Measurements from ENCODE around the gene GMEB2.
A peak's percentile ranks its signal among the peaks of the same experiment; 100 is the strongest.
"Not testable (repeated sequence)": the region's sequence is repeated elsewhere in the genome, so short reads cannot be mapped to it uniquely, and the experiment has no call there.

Gene GMEB2

DNA sequence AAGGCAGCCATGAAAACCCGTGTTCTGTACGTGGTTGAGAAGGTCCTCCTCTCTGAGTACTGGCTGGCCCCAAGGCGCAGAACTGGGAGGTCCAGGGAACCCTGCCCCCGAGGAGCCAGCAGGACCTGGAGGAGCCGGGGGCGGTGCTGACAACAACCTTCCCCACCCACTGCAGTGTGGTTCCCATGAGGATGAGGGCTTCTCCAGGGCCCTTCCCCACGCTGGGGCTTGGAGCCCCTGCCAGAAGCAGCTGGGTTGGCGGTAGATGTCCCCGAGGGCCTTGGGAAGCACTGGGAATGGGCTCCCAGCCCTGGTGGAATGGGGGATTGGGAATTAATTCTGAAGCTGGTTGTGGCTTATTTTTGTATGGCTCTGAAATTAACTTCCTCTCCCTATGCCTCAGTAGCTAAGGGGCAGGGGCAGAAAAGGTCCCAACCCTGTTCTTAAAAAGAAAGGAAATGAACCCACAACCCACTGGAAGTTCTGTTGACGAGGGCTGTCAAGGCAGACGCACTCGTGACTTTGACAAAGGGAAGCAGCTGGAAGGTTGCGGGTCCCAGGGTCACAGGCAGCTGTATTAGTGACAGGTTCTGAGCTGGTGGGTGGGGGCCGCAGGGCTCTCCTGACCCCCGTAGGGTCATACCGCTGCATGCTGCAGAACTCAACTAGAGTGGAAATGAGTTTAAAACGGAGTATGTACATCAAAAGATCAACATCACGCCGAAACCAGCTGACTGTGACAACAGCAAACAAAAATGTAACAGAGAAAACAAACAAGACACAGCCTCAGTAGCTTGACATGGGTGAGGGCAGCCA lies 38.9 kb downstream of the GMEB2 start:
- DNase-seq, result no peak

DNA sequence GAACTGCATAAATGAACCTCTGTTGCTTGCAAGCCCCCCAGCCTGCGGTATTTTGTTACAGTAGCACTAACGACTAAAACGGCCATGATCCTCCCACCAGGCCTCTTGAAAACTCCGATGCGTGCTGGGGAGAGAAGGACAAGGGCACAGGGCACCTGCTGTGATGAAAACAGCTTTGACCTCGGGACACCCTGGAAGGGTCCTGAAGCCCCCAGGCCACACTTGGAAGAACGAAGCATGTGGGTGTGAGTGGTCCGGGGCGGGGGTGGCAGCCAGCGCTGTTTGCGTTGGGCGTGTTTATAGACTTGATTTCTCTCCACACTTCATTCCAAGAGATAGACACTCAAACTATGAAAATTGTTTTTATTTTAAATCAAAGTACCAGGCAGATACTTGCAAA lies 39.6 kb downstream of the GMEB2 start:
- DNase-seq, result no peak

DNA sequence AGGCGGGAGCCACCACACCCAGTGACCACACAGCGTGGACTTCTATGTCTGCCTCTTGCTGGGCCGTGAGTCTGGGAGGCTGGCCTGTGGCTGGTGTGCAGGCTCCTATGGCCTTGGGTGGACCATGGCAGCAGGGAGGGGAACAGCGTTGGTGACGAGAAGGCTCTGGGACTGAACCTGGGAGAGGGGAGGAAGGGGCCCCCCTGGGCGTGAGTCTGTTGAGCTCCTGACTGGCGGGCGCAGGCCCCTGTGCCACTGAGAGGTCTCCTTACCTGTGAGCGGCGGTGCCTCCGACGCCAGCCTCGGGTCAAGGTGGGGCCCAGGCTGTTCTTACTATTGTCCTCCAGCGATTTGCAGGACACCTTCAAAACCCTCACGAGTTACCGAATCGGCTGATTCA lies 40.1 kb downstream of the GMEB2 start:
- DNase-seq, result no peak

DNA sequence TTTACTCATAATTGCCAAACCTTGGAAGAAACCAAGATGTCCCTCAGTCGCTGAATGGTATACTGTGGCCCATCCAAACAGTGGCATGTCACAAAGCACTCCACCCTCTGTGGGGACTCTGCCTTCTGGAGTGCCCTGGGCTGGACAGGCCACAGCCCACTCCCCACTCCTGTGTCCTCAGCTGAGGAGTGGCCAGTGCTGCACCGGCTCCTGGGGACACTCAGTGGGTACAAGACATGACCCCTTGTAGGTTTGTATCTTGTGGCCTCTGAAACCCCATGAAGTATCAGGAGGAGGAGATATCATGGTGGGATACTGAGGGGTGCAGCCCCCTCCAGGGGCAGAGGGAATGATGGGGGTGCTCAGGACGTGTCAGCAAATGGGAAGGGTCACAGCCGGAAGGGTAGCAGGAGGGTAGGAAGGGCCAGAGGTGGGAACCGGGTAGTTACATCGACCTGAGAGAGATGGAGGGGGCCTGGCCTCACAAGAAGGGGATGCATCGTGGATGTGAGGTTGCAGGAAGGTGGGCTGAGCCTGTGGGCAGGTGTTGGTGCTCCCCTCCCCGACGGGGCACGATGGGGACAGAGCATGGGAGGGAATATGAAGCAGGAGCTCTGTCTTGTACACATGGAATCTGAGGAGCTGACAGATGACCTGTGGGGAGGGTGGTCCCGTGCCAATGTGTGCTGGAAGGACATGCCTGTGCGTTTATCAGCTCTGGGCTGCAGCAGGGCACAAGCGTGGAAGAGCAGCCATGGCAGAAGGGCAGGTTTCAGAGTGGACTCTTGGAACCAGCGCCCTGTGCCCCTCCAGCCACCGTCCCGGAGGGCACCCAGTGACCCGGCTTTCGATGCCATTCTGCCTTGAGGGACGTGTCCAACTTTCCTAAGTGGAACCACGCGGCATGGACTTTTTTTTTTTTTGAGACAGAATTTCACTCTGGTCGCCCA lies 41.0 kb downstream of the GMEB2 start:
- no peak for DNase-seq

DNA sequence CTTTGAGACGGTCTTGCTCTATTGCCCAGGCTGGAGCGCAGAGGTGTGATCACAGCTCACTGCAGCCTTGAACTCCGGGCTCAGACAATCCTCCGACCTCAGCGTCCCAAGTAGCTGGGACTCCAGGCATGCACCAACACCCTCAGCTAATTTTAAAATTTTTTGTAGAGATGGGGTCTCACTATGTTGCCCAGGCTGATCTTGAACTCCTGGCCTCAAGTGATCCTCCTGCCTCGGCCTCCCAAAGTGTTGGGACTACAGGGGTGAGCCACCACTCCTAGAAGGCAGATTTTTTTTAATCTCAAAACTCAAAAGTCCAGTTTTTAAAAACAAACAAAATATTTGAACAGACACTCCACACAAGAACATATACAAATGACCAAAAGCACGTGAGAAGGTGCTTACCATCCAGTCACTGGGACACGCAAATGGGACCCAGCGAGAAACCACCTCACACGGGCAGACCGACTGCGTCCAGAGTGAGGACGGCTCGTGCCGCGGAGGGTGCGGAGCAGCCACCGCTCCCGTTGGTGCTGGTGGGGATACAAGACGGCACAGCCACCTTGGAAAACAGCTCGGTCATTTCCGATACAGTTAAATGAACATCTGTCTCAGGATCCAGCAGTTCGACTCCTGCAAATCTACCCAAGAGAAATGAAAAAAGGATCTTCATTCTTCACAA lies 44.4 kb downstream of the GMEB2 start:
- no peak for DNase-seq

DNA sequence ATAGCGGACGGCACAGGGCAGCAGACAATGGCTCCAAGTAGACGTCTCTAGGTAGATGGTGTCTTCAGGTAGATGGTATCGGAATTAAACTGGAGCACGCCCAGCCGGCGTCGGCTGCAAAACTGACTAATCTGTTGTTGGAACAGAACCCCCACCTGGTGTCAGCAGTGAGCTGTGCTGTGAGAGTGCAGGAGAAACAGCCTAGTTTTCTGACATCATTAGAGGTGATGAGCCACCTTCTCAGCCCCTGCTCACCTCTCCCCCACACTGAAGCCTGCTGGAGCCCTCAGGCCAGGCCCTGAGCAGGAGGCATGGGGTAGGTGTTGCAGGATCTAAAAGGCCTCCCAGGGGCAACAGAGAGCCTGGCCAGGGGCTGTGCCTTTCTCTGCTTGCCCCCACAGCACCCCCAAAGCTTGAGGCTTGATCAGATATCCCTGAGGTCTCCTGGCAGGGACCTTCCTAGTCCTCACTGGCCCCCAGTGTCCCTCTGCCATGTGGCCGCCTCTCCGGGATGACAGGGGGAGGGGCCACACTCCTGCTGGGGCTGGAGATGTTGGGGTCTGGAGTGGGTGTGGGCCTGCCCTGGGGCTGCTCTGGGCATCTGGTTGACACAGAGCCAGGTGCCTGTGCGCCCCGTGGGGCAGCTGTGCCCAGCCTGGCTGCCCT lies 46.0 kb downstream of the GMEB2 start:
- peak; percentile 84 for DNase-seq

DNA sequence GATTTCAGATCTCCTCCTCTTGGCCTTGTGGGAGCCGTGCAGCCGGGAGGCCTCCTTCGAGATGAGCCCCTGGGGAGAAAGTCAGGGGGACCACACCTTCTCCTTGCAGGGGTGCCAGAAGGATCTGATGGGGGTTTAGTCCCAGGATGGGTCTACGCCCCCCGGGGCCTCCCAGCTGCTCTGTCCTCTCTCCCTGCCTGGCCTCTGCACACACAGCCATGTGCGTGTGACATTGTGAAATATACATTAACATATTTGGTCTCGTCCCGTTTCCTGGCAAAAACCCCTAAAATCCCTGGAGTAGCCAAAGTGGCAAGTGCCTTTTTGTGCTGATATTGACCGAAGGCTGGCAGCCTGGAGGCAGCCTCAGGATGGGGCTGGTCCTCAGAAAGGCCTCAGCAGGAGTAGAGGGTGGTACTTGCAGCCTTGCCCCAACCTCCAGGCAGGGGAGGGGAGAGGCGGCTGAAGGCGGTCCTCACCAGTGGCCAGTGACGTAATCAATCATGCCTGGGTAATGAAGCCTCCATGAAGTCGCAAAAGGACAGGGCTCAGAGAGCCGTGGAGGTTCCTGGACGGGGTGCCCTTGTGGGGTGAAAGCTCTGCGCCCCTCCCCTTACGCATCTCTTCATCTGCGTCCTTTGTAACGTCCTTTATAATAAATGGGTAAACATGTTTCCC lies 47.7 kb downstream of the GMEB2 start:
- no peak for DNase-seq

DNA sequence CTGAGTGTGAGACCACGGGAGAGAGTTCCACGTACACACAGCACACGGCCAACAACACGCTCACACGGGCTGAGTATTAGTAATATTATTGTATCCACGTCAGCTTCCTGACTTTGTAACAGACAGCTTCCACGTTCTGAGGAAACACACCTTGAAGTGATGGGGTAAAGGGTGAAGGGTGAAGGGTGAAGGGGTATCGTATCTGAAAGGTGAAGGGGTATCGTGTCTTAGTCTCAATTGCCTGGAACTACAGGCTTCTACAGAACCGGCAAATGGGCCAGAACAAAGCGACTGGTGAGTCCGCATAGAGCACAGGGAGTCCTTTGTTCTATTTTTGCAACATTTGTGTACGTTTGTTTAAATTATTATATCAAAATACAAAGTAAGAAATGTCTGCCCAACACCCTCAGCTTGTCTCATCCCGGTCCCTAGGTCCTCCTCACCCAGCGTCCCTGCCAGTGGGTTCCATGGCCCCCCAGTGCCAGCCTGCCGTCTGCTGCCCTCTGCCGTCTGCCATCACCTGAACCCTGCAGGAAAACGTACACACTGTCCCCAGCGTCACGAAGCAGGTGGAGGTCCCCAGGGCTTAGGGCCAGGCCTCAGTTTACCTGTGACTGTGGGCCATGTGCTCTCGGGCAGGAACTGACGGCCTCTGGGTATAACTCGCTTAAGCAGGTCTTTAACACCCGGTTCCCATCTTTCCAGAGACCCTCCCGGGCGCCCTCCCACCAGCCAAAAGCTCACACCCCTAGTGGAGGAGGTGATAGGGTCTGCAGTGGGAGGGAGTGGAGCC lies 48.5 kb downstream of the GMEB2 start:
- no peak for DNase-seq

DNA sequence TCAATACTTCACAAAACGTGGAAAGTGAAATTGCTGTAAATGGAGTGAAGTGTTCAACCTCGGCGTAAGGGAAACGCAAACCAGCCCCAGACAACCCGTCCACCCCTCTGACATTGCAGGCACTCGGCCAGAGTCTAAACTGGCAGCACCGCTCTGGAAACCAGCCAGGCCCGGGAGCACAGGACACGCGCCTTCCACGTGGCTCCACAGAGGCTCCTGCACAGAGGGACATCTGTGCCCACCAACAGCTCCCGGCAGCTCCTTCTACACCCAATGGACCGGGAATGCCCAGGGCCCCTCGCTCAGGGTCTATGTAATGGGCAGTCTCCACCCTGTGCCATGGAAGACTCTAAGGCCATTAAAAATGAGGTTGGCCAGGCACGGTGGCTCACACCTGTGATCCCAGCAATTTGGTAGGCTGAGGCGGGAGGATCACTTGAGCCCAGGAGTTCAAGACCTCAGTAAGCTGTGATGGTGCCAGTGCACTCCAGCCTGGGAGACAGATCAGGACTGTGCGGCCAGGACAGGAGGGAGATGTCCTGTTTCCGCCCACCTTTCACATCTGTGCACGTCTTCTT lies 49.5 kb downstream of the GMEB2 start:
- DNase-seq, result no peak

DNA sequence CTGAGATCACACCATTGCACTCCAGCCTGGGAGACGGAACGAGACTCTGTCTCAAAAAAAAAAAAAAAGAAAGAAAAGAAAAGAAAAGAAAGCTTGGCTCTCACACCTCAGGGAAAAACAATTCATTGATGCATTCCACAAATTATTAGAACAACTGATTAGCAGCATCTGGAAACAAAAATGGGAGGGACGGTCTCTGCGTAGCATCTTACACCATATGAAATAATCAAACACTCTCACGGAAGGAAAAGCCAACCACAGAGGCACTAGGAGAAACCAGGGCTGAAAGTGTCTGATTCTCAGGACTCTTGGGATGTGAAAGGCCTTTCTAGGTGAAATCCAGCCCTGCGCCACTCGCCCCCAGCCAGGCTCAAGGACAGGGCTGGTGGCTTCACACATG lies 50.6 kb downstream of the GMEB2 start:
- no peak for DNase-seq

DNA sequence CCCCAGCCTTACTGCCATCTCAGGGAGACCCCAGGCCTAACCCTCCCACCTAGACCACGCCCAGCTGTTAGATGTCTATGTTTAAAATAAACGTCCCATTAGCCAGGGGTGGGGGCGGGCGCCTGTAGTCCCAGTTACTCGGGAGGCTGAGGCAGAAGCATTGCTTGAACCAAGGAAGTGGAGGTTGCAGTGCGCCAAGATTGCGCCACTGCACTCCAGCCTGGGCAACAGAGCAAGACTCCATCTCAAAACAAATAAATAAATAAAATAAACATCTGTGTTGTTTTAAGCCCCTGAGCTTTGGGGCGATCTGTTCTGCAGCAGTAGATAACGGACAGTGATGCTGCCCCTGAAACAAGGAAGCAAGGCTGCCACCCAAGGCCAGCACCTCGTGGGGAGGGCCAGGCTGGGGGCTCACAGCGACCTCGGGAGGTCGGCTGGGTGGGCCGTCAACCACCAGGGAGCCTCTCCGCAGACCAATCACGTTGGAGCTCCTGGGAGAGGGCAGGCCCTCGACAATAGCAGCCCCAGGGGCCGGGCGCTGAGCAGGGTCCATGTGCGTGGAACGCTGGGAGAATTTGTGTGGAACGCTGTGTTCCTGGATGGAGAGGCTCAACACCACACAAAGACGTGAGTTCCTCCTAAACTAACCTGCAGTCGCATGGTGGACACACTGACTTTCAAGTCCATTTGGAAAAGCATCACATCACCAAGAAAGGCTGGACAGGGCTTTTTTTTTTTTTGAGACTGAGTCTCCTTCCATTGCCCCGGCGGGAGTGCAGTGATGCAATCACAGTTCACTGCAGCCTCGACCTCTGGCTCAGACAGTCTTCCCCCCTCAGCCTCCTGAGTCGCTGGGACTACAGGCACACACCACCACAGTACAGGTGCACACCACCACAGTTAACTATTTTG lies 51.8 kb downstream of the GMEB2 start:
- no peak for DNase-seq

DNA sequence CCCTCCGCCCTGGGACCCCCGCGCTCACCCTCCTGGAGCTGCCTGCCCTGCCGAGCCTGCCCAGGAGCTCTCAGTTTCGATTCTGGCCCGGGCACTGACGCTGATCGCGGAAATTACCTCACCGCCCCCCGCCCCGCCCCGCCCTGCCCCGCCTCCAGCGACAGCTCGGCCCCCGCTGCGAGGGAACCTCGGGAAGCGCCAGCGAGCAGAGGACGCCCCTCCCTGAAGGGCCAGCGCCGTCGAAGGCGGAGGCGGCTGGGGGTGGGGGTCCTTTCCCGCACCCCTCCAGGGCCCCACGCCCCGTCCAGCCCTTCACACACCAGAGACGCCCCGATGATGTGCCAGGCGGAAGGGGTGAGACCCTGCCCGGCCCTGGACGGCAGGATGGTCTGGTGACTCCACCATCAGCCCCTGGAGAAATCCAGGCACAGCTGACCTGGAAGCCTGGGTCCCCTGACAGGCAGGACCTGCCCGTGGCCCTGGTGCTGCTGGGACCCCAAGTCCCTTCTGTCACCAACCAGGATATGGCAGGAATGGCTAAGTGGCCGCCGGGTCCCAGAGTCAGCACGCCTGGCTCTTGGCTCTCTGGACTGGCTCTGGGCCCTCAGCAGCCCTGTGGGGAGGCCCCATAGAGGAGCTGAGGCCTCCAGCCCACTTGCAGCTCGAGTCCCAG lies 52.6 kb downstream of the GMEB2 start, which contains the start of gene HELZ2:
HELZ2 (minus strand) TSS at position 84 of the 673 bp plus-strand sequence. CDS start 1,854 bp downstream, outside the sequence.
- peak; percentile 85 for DNase-seq

DNA sequence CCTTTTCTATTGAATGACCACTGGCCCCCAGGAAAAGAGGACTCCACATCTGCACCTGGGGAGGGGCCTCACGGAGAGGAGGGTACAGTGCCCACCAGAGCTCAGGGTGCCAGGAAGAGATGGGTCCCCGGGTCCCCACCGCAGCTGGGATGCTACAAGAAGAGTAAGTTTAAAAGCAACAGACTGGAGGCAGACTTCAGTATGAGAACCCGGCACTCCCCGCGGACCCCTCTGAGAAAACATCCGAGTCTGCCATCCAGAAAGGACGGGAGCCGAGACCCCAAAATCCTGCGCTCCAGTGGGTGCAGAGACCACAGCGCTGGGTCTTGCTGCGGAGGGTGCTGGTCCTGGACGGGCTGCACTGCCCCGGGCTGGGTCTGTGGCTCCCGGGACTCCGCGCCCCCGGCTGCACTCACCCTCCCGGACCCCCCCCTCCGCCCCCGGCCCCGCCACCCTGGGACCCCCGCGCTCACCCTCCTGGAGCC lies 53.2 kb downstream of the GMEB2 start:
- no peak for DNase-seq

DNA sequence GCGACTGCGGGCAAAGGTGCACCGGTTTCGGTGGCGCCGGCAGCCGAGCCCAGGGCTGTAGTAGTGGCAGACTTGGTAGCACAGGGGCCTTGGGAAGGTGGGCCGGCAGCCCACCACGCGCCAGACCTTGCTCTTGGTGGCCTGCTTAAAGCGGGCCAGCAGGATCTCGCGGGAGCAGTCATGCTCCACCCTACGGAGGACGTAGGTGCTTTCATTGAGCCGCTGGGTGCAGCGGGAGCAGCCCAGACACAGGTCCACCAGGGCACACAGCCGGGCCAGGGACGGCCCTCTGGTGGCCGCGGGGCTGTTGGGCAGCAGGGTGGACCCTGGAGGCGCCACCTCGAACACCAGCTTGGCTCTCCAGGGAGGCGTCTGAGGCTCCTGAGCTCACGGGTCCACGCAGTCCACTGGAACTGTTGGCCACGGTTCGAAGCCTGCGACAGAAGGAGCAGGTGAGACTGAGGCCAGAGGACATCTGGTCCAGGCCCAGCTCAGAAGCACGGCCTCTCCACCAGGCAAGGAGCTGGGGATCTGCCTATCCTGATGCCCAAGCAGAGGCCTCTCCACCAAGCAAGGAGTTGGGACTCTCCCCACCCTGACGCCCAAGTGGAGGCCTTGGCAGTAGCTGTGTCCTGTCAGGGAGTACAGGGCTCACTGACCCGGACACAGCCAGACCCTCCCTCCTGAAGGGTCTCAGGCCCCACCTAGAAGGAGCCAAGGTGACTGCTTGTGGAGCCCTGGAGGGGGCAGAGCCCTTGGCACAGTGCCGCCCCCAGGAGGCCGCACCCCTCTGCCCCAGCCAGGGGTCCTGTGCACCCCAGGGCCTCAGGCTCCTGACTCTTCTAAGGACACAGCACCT lies 53.9 kb downstream of the GMEB2 start:
- DNase-seq, result no peak

DNA sequence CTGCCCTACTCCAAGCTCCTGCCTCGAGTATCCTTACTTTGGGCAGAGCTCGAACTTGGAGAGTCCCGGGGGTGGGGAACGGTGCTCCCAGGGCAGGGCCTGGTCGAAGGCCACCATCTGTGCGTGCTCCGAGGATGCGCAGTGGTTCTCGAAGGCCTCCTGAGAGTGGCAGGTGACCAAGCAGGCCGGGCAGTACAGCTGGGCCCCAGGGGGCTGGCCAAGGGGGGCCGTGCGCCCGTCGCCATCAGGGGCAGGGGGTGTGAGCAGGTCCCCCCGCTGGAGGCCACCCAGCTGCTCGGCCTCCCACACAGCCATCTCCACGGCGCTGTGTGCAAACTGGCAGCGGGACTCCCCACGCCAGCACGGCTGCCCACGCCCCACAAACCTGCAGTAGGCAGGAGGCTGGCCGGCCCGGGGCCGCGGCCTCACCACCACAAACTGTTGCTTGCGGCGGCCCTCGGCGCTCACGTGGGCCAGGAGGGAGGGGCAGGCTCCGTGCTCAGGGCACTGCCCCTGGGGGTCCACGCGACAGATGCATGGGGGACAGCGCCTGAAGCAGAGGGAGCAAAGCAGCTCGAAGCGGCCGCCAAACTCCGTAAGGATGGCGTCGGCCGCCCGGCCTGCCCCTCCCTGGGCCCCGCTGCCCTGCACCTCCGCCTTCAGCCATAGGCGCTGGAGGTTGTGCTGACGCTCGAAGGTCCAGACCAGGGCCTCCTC lies 54.7 kb downstream of the GMEB2 start:
- DNase-seq, result no peak

DNA sequence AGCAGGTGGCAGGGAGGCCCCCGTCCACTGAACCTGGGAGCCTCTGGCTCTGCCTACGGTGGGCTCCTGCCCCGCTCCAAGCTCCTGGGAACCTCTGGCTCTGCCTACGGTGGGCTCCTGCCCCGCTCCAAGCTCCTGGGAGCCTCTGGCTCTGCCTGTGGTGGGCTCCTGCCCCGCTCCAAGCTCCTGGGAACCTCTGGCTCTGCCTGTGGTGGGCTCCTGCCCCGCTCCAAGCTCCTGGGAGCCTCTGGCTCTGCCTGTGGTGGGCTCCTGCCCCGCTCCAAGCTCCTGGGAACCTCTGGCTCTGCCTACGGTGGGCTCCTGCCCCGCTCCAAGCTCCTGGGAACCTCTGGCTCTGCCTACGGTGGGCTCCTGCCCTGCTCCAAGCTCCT lies 55.8 kb downstream of the GMEB2 start:
- not testable (repeated sequence) for DNase-seq

Measured in CD4-positive, alpha-beta T cell treated with Interleukin-21 for 1 hour (primary cell).